Mucosa of descending colon (tissue), 3 donors: Measurements from ENCODE around the gene DOLPP1. TPM values are rescaled to one million over a fixed set of nuclear protein-coding genes. Genes with fewer than 3 reads are reported as not detected.
"Not testable (repeated sequence)": the region's sequence is repeated elsewhere in the genome, so short reads cannot be mapped to it uniquely, and the experiment has no call there.

ENCODE experiments used
- ATAC-seq: fragments of 200-7000 bp; cut with Tn5 transposase; one replicate; pipeline ENCODE4 v1.9.1; 2020; ENCODE audit warnings: mild to moderate bottlenecking, moderate library complexity
- DNase-seq, 3 donors: peaks; one replicate each; pipeline ENCODE4 v3.0.0-alpha.2; 2020
- H3K36me3 ChIP-seq: fragments of 200-600 bp; one replicate; pipeline ENCODE4 v1.8.0; 2021; ENCODE audit warnings: low read depth, mild to moderate bottlenecking
- H3K4me1 ChIP-seq: fragments of 200-600 bp; one replicate; pipeline ENCODE4 v1.8.0; 2021; ENCODE audit warnings: low read depth, mild to moderate bottlenecking
- H3K4me3 ChIP-seq: fragments of 200-600 bp; one replicate; pipeline ENCODE4 v1.8.0; 2021; ENCODE audit warnings: mild to moderate bottlenecking
- H3K9me3 ChIP-seq: fragments of 200-600 bp; one replicate; pipeline ENCODE4 v1.8.0; 2021; ENCODE audit warnings: mild to moderate bottlenecking
- intact Hi-C, 2 donors: fragments of 100-400 bp; cut with DNase I in 1 of 2; cut with micrococcal nuclease in 1 of 2; formaldehyde crosslinking; loops; one replicate each; pipeline versions ENCODE4 v1.11.0 to v1.11.1; 2022; cut with DNase I, micrococcal nuclease
- total RNA-seq, 3 donors: library from RNA; stranded (reverse); fragmentation: NEBNext Ultra II Directional in 2 of 3; extraction: Animal tissue kit (Norgen Biotek cat#: 25700) in 2 of 3; gene quantifications; one replicate each; pipeline versions ENCODE4 v1.2.1 to v1.2.4, GENCODE V29; 2021 to 2023
- TF ChIP-seq, protein P1 (sequence below): fragments of 200-600 bp; IDR thresholded peaks from one replicate; pipeline ENCODE4 v1.8.0; 2022; ENCODE audit warnings: antibody characterized with exemption, mild to moderate bottlenecking
- donor health status: DM: no; HTN: no; CAD: no; lungs with moderate emphysema.
- donor health status: DM: no; HTN: no; CAD: no.
- donor health status: DM: no; HTN: yes; CAD: no.

DOLPP1 gene
- total RNA-seq, 3 donors from 2014 or later: 27.6 to 59.7 (median 48.3) TPM

DNA sequence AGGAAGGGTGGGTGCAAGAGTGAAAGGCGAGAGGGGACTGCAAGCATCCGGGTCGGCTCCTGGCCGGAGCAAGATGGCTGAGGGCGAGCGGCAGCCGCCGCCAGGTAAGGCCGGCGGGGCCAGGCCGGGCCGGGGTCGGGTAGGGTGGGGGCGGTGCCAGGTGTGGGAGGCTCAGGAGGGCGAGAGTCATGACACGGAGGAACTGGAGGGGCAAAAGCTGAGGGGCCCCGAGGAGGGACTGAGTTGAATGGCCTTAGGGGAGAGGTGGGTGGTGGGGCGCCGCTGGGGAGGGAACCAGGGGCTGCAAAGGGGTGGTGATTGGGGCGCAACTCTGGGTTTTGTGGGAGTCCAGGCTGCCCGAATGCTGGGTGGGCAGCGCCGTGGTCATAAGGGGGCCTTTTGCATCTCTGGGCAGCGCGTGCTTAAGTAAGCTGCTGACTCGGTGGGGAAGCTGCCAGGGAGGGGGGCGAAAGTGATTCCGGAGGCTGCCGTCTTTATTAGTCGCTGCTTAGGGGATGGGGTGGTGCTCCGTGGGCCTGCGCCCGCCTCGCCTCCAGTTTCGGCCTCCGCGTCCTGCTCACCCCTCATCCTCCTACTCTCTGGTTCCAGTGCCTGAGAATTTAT, 30.7 kb downstream of the DOLPP1 start:
- Histone ChIP-seq H3K36me3 (peaks cover 4% of the 10 kb centered on the region), H3K4me3 (peak overlapping the region; percentile 72), H3K4me1 (peaks cover 36% of the 10 kb centered on the region), H3K9me3 (no peaks in the 10 kb centered on the region)
- peak; percentile 12 for ATAC-seq
- intact Hi-C loops: no loop called here
- peak in 2 of 3 donors; percentile 52 to 73 for DNase-seq
- TF ChIP-seq, protein P1, sequence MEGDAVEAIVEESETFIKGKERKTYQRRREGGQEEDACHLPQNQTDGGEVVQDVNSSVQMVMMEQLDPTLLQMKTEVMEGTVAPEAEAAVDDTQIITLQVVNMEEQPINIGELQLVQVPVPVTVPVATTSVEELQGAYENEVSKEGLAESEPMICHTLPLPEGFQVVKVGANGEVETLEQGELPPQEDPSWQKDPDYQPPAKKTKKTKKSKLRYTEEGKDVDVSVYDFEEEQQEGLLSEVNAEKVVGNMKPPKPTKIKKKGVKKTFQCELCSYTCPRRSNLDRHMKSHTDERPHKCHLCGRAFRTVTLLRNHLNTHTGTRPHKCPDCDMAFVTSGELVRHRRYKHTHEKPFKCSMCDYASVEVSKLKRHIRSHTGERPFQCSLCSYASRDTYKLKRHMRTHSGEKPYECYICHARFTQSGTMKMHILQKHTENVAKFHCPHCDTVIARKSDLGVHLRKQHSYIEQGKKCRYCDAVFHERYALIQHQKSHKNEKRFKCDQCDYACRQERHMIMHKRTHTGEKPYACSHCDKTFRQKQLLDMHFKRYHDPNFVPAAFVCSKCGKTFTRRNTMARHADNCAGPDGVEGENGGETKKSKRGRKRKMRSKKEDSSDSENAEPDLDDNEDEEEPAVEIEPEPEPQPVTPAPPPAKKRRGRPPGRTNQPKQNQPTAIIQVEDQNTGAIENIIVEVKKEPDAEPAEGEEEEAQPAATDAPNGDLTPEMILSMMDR: no peak

DNA sequence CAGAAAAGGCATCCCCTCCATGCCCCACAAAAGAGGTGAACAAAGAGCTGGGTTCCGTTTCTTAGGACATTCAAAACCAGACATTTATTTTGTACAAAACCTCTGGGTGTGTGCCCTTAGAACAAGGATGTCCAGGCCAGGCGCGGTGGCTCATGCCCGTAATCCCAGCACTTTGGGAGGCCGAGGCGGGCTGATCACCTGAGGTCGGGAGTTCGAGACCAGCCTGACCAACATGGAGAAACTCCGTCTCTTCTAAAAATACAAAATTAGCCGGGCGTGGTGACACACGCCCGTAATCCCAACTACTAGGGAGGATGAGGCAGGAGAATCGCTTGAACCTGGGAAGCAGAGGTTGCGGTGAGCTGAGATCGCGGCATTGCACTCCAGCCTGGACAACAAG, 31.6 kb downstream of the DOLPP1 start:
- intact Hi-C loops, H3K9me3 ChIP-seq, H3K36me3 ChIP-seq, H3K4me3 ChIP-seq, DNase-seq, ATAC-seq: not testable (repeated sequence)
- peaks cover 36% of the 10 kb centered on the region for H3K4me1 ChIP-seq

DNA sequence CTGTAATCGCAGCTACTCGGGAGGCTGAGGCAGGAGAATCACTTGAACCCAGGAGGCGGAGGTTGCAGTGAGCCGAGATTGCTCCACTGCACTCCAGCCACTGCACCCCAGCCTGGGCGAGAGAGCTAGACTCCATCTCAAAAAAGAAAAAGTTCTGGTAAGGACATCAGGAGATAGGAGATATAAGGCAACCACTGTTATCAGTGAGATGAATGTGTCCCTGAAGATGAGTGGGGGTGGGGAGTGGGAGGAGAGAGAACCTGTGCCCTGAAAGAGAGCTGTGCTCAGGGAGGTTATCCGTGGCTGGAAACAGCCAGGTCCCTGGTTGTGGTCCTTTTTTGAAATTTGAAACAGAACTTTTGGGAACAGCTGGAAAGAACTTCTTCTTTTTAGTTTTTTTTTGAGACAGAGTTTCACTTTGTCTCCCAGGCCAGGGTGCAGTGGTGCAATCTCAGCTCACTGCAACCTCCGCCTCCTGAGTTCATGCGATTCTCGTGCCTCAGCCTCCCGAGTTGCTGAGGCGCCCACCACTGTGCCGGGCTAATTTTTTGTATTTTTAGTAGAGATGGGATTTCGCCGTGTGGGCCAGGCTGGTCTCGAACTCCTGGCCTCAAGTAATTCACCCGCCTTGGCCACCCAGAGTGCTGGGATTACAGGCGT, 32.9 kb downstream of the DOLPP1 start:
- TF ChIP-seq, protein P1: no peak
- peaks cover 4% of the 10 kb centered on the region for H3K36me3 ChIP-seq
- intact Hi-C loops: no loop called here
- peaks cover 26% of the 10 kb centered on the region for H3K4me1 ChIP-seq
- no peak for DNase-seq
- H3K4me3 ChIP-seq: no peak overlapping the region
- no peaks in the 10 kb centered on the region for H3K9me3 ChIP-seq
- ATAC-seq: no peak

DNA sequence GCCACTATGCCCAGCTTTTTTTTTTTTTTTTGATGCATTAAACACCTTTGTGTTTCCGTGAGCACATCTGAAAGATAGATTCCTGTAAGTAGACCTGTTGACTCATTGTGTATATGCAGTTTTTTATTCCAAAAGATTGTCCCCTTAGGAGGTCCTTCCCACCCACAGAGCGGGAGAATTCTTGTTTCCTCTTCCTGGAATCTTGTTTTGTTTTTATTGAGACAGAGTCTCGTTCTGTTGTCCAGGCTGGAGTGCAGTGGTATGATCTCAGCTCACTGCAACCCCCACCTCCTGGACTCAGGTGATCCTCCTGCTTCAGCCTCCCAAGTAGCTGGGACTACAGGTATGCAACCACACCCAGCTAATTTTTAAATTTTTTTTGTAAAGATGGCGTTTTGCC, 37.9 kb downstream of the DOLPP1 start:
- Histone ChIP-seq H3K9me3 (no peaks in the 10 kb centered on the region), H3K4me1 (peaks cover 10% of the 10 kb centered on the region), H3K36me3 (peaks cover 4% of the 10 kb centered on the region), H3K4me3 (no peak overlapping the region)
- no peak for ATAC-seq
- TF ChIP-seq, protein P1: no peak
- intact Hi-C loops: no loop called here
- no peak for DNase-seq

DNA sequence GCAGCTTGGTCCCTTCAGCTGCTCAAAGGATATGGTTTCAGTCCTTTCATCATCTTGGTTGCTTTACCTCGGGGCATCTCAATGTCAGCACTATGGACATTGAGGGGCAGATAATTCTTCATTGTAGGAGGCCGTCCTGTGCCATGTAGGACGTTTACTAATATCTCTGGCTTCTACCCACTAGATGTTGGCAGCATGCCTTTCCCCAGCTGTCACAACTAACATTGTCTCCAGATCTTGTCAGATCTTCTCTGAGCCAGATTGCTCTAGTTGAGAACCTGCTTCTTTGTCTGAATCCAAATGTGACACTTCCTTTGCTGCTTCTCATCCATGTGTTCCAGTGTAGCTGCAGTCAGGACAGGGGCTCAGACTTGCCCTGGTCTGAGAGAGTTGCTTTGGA, 40.6 kb downstream of the DOLPP1 start:
- ATAC-seq (no peak), DNase-seq (no peak)
- intact Hi-C loops: no loop called here
- Histone ChIP-seq H3K9me3 (no peaks in the 10 kb centered on the region), H3K4me3 (no peak overlapping the region), H3K4me1 (no peaks in the 10 kb centered on the region), H3K36me3 (peaks cover 4% of the 10 kb centered on the region)
- TF ChIP-seq, protein P1: no peak

DNA sequence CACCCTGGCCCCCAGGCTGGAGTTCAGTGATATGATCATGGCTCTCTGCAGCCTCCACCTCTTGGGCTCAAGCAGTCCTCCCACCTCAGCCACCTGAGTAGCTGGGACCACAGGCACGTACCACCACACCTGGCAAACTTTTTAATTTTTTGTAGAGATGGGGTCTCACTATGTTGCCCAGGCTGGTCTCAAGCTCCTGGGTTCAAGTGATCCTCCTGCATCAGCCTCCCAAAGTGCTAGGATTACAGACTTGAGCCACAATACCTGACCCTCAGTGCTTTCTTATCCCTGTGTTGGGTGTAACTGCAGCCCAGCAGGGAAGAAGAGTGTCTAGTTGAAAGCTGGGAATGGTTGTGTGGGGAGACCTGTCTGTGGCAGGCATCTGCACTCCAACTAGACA, 41.2 kb downstream of the DOLPP1 start:
- no peaks in the 10 kb centered on the region for H3K9me3 ChIP-seq
- no peak overlapping the region for H3K4me3 ChIP-seq
- ATAC-seq (no peak), DNase-seq (no peak)
- no peaks in the 10 kb centered on the region for H3K4me1 ChIP-seq
- H3K36me3 ChIP-seq: peaks cover 4% of the 10 kb centered on the region
- TF ChIP-seq, protein P1: no peak
- intact Hi-C loops: no loop called here

DNA sequence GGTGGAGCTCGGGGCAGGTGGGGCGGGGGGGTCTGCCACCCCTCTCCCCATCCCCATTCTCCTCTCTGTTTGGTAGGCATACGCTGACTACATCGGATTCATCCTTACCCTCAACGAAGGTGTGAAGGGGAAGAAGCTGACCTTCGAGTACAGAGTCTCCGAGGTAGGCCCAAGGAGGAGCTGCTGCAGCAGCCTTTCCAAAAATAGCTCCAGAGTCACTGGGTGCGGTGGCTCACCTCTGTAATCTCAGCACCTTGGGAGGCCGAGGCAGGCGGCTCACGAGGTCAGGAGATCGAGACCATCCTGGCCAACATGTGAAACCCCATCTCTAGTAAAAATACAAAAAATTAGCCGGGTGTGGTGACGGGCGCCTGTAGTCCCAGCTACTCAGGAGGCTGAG, 42.1 kb downstream of the DOLPP1 start:
- H3K4me3 ChIP-seq, intact Hi-C loops, H3K4me1 ChIP-seq, ATAC-seq, H3K9me3 ChIP-seq, H3K36me3 ChIP-seq, DNase-seq: not testable (repeated sequence)
